IPS-18c (cell line): ENCODE data around the gene P2RX1.

Source experiments
- H3K4me3 ChIP-seq: 2 replicates; pipeline ENCODE4 v1.7.0; 2013; ENCODE audit warnings: low read depth, mild to moderate bottlenecking, low read length, moderate library complexity; ENCODE audit not compliant: insufficient read depth
- H3K9me3 ChIP-seq: one replicate; pipeline ENCODE4 v1.6.1; 2013; ENCODE audit warnings: mild to moderate bottlenecking, low read length, moderate library complexity; ENCODE audit not compliant: control insufficient read depth, insufficient read depth

The P2RX1 gene

GRCh38 chr17:3885970-3886369, 30.3 kb downstream of the P2RX1 start:
- Histone ChIP-seq H3K4me3 (no peak overlapping the region), H3K9me3 (no peaks in the 10 kb centered on the region)

- no peaks in the 10 kb centered on the region for H3K9me3 ChIP-seq
- no peak overlapping the region for H3K4me3 ChIP-seq
Observed at GRCh38 chr17:3885271-3885670, 31.0 kb downstream of the P2RX1 start.

- Histone ChIP-seq H3K4me3 (no peak overlapping the region), H3K9me3 (no peaks in the 10 kb centered on the region)
Observed at GRCh38 chr17:3884188-3884587, 32.1 kb downstream of the P2RX1 start.

- no peak overlapping the region for H3K4me3 ChIP-seq
- H3K9me3 ChIP-seq: no peaks in the 10 kb centered on the region
Observed at GRCh38 chr17:3882276-3882675, 34.0 kb downstream of the P2RX1 start.

GRCh38 chr17:3880983-3881382, 35.3 kb downstream of the P2RX1 start:
- Histone ChIP-seq H3K9me3 (no peaks in the 10 kb centered on the region), H3K4me3 (no peak overlapping the region)

- no peak overlapping the region for H3K4me3 ChIP-seq
- H3K9me3 ChIP-seq: no peaks in the 10 kb centered on the region
Observed at GRCh38 chr17:3879591-3880417, 36.5 kb downstream of the P2RX1 start.

GRCh38 chr17:3879186-3879585, 37.1 kb downstream of the P2RX1 start:
- Histone ChIP-seq H3K4me3 (no peak overlapping the region), H3K9me3 (no peaks in the 10 kb centered on the region)

- H3K9me3 ChIP-seq: no peaks in the 10 kb centered on the region
- H3K4me3 ChIP-seq: no peak overlapping the region
Observed at GRCh38 chr17:3877220-3877619, 39.0 kb downstream of the P2RX1 start.

- Histone ChIP-seq H3K9me3 (peaks cover 2% of the 10 kb centered on the region), H3K4me3 (no peak overlapping the region)
Observed at GRCh38 chr17:3875317-3875716, 40.9 kb downstream of the P2RX1 start.

GRCh38 chr17:3873862-3874261, 42.4 kb downstream of the P2RX1 start:
- Histone ChIP-seq H3K4me3 (no peak overlapping the region), H3K9me3 (peaks cover 2% of the 10 kb centered on the region)

- Histone ChIP-seq H3K4me3 (no peak overlapping the region), H3K9me3 (peaks cover 2% of the 10 kb centered on the region)
Observed at GRCh38 chr17:3870871-3871306, 45.4 kb downstream of the P2RX1 start.

GRCh38 chr17:3867606-3868005, 48.7 kb downstream of the P2RX1 start:
- no peak overlapping the region for H3K4me3 ChIP-seq
- H3K9me3 ChIP-seq: peaks cover 2% of the 10 kb centered on the region

- no peak overlapping the region for H3K4me3 ChIP-seq
- peaks cover 2% of the 10 kb centered on the region for H3K9me3 ChIP-seq
Observed at GRCh38 chr17:3867106-3867505, 49.2 kb downstream of the P2RX1 start.

- H3K9me3 ChIP-seq: no peaks in the 10 kb centered on the region
- no peak overlapping the region for H3K4me3 ChIP-seq
Observed at GRCh38 chr17:3866276-3866675, 50.0 kb downstream of the P2RX1 start.

GRCh38 chr17:3865176-3865575, 51.1 kb downstream of the P2RX1 start:
- Histone ChIP-seq H3K4me3 (no peak overlapping the region), H3K9me3 (no peaks in the 10 kb centered on the region)

- Histone ChIP-seq H3K9me3 (no peaks in the 10 kb centered on the region), H3K4me3 (no peak overlapping the region)
Observed at GRCh38 chr17:3864534-3864933, 51.7 kb downstream of the P2RX1 start.

GRCh38 chr17:3861761-3862681, 54.2 kb downstream of the P2RX1 start:
- H3K4me3 ChIP-seq: no peak overlapping the region
- no peaks in the 10 kb centered on the region for H3K9me3 ChIP-seq
